Testis (tissue), 2 donors: ENCODE results near the gene NTM.

ENCODE experiments used
- CTCF ChIP-seq, 3 experiments: fragments of 450-650 bp in 2 of 3; fragments of 200-600 bp in 1 of 3; sonication (generic) in 1 of 3; IDR thresholded peaks; one replicate each; pipeline ENCODE4 v1.5.1; 2016 to 2019; ENCODE audit warnings: antibody characterized with exemption in 3 of 3, mild to moderate bottlenecking in 2 of 3, moderate library complexity in 1 of 3
- POLR2A ChIP-seq: fragments of 450-650 bp; IDR thresholded peaks from one replicate; pipeline ENCODE4 v1.6.1; 2017; ENCODE audit warnings: antibody characterized with exemption, mild to moderate bottlenecking, moderate library complexity

GRCh38 chr11:132055296-132055695 is 684.9 kb downstream of the NTM start:
- TF ChIP-seq POLR2A = no peak
- TF ChIP-seq CTCF (IDR thresholded peaks at IDR 0.05) = no peak
